BLaER1 treated with 17β-estradiol and CSF1 and Interleukin-3, amounts not matched to agents 10 nM and 100 nM (cell line): ENCODE results near the gene CERT1.

ENCODE experiments used
- H3K27ac ChIP-seq, 11 experiments: shearing (Covaris generic); formaldehyde crosslinking; 2 replicates each; pipeline ENCODE4 v1.8.1; 2022
- H3K27me3 ChIP-seq, 11 experiments: shearing (Covaris generic); formaldehyde crosslinking; 2 replicates each; pipeline ENCODE4 v1.8.1; 2022
- H3K36me3 ChIP-seq, 11 experiments: shearing (Covaris generic); formaldehyde crosslinking; 2 replicates each; pipeline ENCODE4 v1.8.1; 2022
- H3K4me1 ChIP-seq, 10 experiments: shearing (Covaris generic); formaldehyde crosslinking; 2 replicates each; pipeline ENCODE4 v1.8.1; 2022
- H3K4me2 ChIP-seq, 11 experiments: shearing (Covaris generic); formaldehyde crosslinking; 2 replicates each; pipeline ENCODE4 v1.8.1; 2022
- H3K4me3 ChIP-seq, 10 experiments: shearing (Covaris generic); formaldehyde crosslinking; 2 replicates each; pipeline ENCODE4 v1.8.1; 2022
- H3K9ac ChIP-seq, 11 experiments: shearing (Covaris generic); formaldehyde crosslinking; 2 replicates each; pipeline ENCODE4 v1.8.1; 2022
- H3K9me3 ChIP-seq, 11 experiments: shearing (Covaris generic); formaldehyde crosslinking; replicated peaks in 1 of 11; 2 replicates each; pipeline ENCODE4 v1.8.1; 2022
- H4K20me1 ChIP-seq, 11 experiments: shearing (Covaris generic); formaldehyde crosslinking; 2 replicates each; pipeline ENCODE4 v1.8.1; 2022
- Cebpa-rat ChIP-seq, 11 experiments: shearing (Covaris generic); IDR thresholded peaks; 2 replicates each; pipeline ENCODE4 v1.8.1; 2022

Gene CERT1

DNA sequence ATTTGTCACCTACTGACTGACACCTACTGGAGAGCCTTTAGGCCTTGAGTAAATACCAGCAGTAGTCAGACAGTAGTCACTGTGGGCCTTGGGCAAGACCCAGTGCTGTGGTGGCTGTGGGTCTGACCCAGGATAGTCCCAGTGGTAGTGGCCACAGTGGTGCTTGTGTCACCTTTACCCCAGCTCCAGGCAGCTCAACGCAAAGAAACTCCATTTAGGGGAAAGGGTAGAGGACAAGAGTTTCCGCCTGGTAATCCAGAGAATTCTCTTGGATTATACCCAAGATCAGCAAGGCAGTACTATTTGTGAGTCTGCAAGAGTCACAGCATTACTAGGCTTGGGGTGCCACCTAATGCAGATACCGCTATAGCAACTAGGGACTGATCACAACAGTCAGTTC lies 28.9 kb downstream of the CERT1 start:
- H3K36me3 ChIP-seq: peaks cover 1 to 78% (median 32%) of the 10 kb centered on the region in 11 experiments; a peak in 18 of 22 replicates
- peaks cover 0 to 100% (median 13%) of the 10 kb centered on the region in 11 experiments; a peak in 13 of 22 replicates for H4K20me1 ChIP-seq
- no peak overlapping the region for H3K4me3 ChIP-seq
- H3K4me1 ChIP-seq: no peaks in the 10 kb centered on the region
- H3K9ac ChIP-seq: no peak overlapping the region
- no peak overlapping the region for H3K27ac ChIP-seq
- TF ChIP-seq Cebpa-rat (IDR thresholded peaks at IDR 0.05): no peak
- H3K27me3 ChIP-seq: no peaks in the 10 kb centered on the region
- peaks cover 24 to 56% (median 52%) of the 10 kb centered on the region in 11 experiments for H3K9me3 ChIP-seq
- H3K4me2 ChIP-seq: no peak overlapping the region

- H3K4me3 ChIP-seq: no peak overlapping the region
- H3K9ac ChIP-seq: no peak overlapping the region
- no peaks in the 10 kb centered on the region for H3K27me3 ChIP-seq
- H3K36me3 ChIP-seq: peaks cover 0 to 80% (median 28%) of the 10 kb centered on the region in 11 experiments; a peak in 16 of 22 replicates
- H3K4me1 ChIP-seq: no peaks in the 10 kb centered on the region
- H3K9me3 ChIP-seq: peaks cover 9 to 41% (median 37%) of the 10 kb centered on the region in 11 experiments; a peak in 21 of 22 replicates
- peaks cover 0 to 100% (median 19%) of the 10 kb centered on the region in 11 experiments; a peak in 13 of 22 replicates for H4K20me1 ChIP-seq
- H3K4me2 ChIP-seq: no peak overlapping the region
- no peak for TF ChIP-seq Cebpa-rat (IDR thresholded peaks at IDR 0.05)
- no peak overlapping the region for H3K27ac ChIP-seq
These were observed 30.4 kb downstream of the CERT1 start for GRCh38 chr5:75481024-75481423.

- no peaks in the 10 kb centered on the region for H3K4me1 ChIP-seq
- H3K4me2 ChIP-seq: no peak overlapping the region
- no peak overlapping the region for H3K9ac ChIP-seq
- peaks cover 16 to 34% (median 23%) of the 10 kb centered on the region in 11 experiments for H3K9me3 ChIP-seq
- TF ChIP-seq Cebpa-rat (IDR thresholded peaks at IDR 0.05): no peak
- H3K4me3 ChIP-seq: no peak overlapping the region
- H3K27me3 ChIP-seq: no peaks in the 10 kb centered on the region
- H4K20me1 ChIP-seq: peaks cover 0 to 100% (median 19%) of the 10 kb centered on the region in 11 experiments; a peak in 10 of 22 replicates
- peaks cover 4 to 50% (median 14%) of the 10 kb centered on the region in 11 experiments; a peak in 13 of 22 replicates for H3K36me3 ChIP-seq
- no peak overlapping the region for H3K27ac ChIP-seq
These were observed 36.1 kb downstream of the CERT1 start for GRCh38 chr5:75475364-75475763.

DNA sequence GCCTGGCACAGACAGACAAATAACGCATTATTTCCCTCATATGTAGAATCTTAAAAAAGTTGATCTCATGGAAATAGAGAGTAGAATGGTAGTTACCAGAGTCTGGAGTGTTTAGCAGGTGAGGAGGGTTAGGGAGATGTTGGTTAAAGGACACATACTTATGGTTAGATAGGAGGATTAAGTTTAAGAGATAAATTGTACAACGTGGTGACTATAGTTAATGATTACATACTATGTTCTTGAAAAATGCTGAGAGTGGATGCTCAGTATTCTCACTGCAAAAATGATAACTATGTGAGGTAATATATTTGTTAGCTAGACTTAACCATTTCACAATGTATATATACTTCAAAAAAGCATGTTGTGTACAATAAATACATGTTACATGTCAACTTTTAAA lies 38.0 kb downstream of the CERT1 start:
- no peak for TF ChIP-seq Cebpa-rat (IDR thresholded peaks at IDR 0.05)
- Histone ChIP-seq H3K4me1 (no peaks in the 10 kb centered on the region), H3K9me3 (peaks cover 35 to 47% (median 40%) of the 10 kb centered on the region in 11 experiments), H3K27me3 (no peaks in the 10 kb centered on the region; a peak in 1 of 22 replicates), H3K4me3 (no peak overlapping the region), H3K9ac (no peak overlapping the region), H4K20me1 (peaks cover 0 to 100% (median 5%) of the 10 kb centered on the region in 11 experiments; a peak in 10 of 22 replicates), H3K4me2 (no peak overlapping the region), H3K36me3 (peaks cover 9 to 50% (median 17%) of the 10 kb centered on the region in 11 experiments; a peak in 18 of 22 replicates), H3K27ac (no peak overlapping the region)

DNA sequence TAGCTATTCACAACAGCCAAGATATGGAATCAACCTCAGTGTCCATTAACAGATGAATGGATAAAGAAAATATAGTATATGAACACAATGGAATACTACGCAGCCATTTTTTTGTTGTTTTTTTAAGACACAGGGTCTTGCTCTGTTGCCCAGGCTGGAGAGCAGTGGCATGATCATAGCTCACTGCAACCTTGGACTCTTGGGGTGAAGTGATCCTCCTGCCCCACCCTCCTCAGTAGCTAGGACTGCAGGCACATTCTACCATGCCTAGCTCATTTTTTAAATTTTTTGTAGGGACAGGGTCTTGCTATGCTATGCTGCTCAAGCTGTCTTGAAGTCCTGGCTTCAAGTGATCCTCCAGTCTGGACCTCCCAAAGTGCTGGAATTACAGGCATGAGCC lies 38.5 kb downstream of the CERT1 start:
- Histone ChIP-seq H4K20me1 (peaks cover 0 to 100% (median 5%) of the 10 kb centered on the region in 11 experiments; a peak in 9 of 22 replicates), H3K4me1 (0 out of 20 replicates have a peak, but pooled peaks cover 0 to 3% (median 0%) of the 10 kb centered on the region in 10 experiments), H3K4me2 (no peak overlapping the region), H3K4me3 (no peak overlapping the region), H3K9ac (no peak overlapping the region), H3K36me3 (peaks cover 11 to 53% (median 21%) of the 10 kb centered on the region in 11 experiments; a peak in 18 of 22 replicates), H3K9me3 (peaks cover 40 to 52% (median 44%) of the 10 kb centered on the region in 11 experiments), H3K27ac (no peak overlapping the region), H3K27me3 (no peaks in the 10 kb centered on the region; a peak in 1 of 22 replicates)
- TF ChIP-seq Cebpa-rat (IDR thresholded peaks at IDR 0.05): no peak

GRCh38 chr5:75471193-75471592 lies 40.2 kb downstream of the CERT1 start:
- H3K4me1 ChIP-seq: peaks cover 0 to 3% (median 0%) of the 10 kb centered on the region in 10 experiments; a peak in 1 of 20 replicates
- H3K9ac ChIP-seq: no peak overlapping the region
- TF ChIP-seq Cebpa-rat (IDR thresholded peaks at IDR 0.05): no peak
- no peak overlapping the region for H3K27ac ChIP-seq
- H3K9me3 ChIP-seq: peaks cover 40 to 61% (median 50%) of the 10 kb centered on the region in 11 experiments
- no peak overlapping the region for H3K4me3 ChIP-seq
- peaks cover 0 to 46% (median 23%) of the 10 kb centered on the region in 11 experiments; a peak in 17 of 22 replicates for H3K36me3 ChIP-seq
- no peak overlapping the region for H3K4me2 ChIP-seq
- no peaks in the 10 kb centered on the region; a peak in 1 of 22 replicates for H3K27me3 ChIP-seq
- H4K20me1 ChIP-seq: peaks cover 0 to 100% (median 9%) of the 10 kb centered on the region in 11 experiments; a peak in 10 of 22 replicates

- H3K27me3 ChIP-seq: no peaks in the 10 kb centered on the region; a peak in 1 of 22 replicates
These were observed 42.4 kb downstream of the CERT1 start for GRCh38 chr5:75469017-75469416.

GRCh38 chr5:75468593-75468992 lies 42.8 kb downstream of the CERT1 start:
- H3K9me3 ChIP-seq: peaks cover 40 to 62% (median 56%) of the 10 kb centered on the region in 11 experiments
- no peak overlapping the region for H3K27ac ChIP-seq
- TF ChIP-seq Cebpa-rat (IDR thresholded peaks at IDR 0.05): no peak
- H3K4me2 ChIP-seq: peak overlapping the region in 1 of 11 experiments; percentile 6; a peak in 1 of 22 replicates
- H3K9ac ChIP-seq: no peak overlapping the region
- H4K20me1 ChIP-seq: peaks cover 0 to 100% (median 15%) of the 10 kb centered on the region in 11 experiments; a peak in 12 of 22 replicates
- peaks cover 0 to 6% (median 0%) of the 10 kb centered on the region in 10 experiments; a peak in 4 of 20 replicates for H3K4me1 ChIP-seq
- H3K36me3 ChIP-seq: peaks cover 7 to 52% (median 29%) of the 10 kb centered on the region in 11 experiments; a peak in 19 of 22 replicates
- H3K27me3 ChIP-seq: no peaks in the 10 kb centered on the region; a peak in 1 of 22 replicates
- H3K4me3 ChIP-seq: no peak overlapping the region

More at GRCh38 chr5:75469017-75469416, 42.4 kb downstream of the CERT1 start:
- H3K4me1 ChIP-seq: peaks cover 0 to 3% (median 0%) of the 10 kb centered on the region in 10 experiments; a peak in 3 of 20 replicates
- no peak overlapping the region for H3K4me3 ChIP-seq
- H3K4me2 ChIP-seq: no peak overlapping the region
- peaks cover 0 to 100% (median 13%) of the 10 kb centered on the region in 11 experiments; a peak in 12 of 22 replicates for H4K20me1 ChIP-seq
- no peak for TF ChIP-seq Cebpa-rat (IDR thresholded peaks at IDR 0.05)
- peaks cover 7 to 48% (median 29%) of the 10 kb centered on the region in 11 experiments; a peak in 19 of 22 replicates for H3K36me3 ChIP-seq
- H3K27ac ChIP-seq: no peak overlapping the region
- peaks cover 40 to 61% (median 54%) of the 10 kb centered on the region in 11 experiments for H3K9me3 ChIP-seq
- H3K9ac ChIP-seq: no peak overlapping the region

DNA sequence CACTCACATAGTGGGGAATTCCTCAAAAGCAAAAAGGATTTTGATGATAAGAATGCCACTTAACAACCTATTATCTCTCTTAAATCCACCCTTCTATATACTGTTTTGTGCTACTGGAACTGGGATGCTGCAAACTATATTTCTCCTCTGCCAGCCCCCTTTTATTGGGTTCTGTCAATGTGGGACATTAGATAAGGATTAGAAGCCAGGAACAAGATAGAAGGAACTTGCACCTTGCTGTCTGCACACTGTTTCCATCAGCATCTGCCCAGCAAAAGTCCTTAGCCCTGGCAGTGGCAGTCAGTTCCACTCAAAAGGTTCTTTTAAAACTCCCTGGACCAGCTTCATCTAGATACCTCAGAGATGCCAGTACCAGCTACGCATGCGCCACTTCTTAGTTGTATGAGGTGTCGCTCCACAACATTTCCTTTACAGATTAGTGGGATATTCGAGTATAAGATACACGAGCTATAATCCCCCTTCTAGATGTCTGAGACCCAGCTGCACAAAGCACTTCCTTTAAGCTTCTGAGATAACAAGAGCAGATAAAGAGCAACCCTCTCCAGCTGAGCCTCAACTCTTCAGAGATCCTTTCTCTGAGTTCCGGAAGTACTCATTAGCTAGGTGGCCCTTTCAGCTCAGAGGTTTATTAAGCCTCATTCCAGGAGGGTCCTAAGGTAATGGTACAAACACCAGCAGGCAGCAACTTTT lies 45.3 kb downstream of the CERT1 start:
- peaks cover 7 to 61% (median 30%) of the 10 kb centered on the region in 11 experiments; a peak in 18 of 22 replicates for H3K36me3 ChIP-seq
- H3K9me3 ChIP-seq: peaks cover 32 to 60% (median 52%) of the 10 kb centered on the region in 11 experiments
- no peak for TF ChIP-seq Cebpa-rat (IDR thresholded peaks at IDR 0.05)
- H3K4me2 ChIP-seq: no peak overlapping the region
- H3K4me3 ChIP-seq: no peak overlapping the region
- H3K9ac ChIP-seq: no peak overlapping the region
- peaks cover 0 to 100% (median 15%) of the 10 kb centered on the region in 11 experiments; a peak in 12 of 22 replicates for H4K20me1 ChIP-seq
- no peak overlapping the region for H3K27ac ChIP-seq
- H3K27me3 ChIP-seq: no peaks in the 10 kb centered on the region; a peak in 1 of 22 replicates
- peaks cover 0 to 23% (median 13%) of the 10 kb centered on the region in 10 experiments; a peak in 17 of 20 replicates for H3K4me1 ChIP-seq
